A549 (cell line): Measurements from ENCODE around the gene MSH6. TPM values are rescaled to one million over a fixed set of nuclear protein-coding genes. Genes with fewer than 3 reads are reported as not detected.

Source experiments
- ATAC-seq, 2 experiments: fragments of 200-7000 bp in 1 of 2; fragments of >200 bp in 1 of 2; cut with Nextera tagmentation in 1 of 2; cut with Tn5 transposase in 1 of 2; 3 replicates each; pipeline versions ENCODE4 v1.8.0 to v1.9.1; 2018 to 2020; ENCODE audit warnings: mild to moderate bottlenecking in 1 of 2, moderate library complexity in 1 of 2
- CTCF ChIA-PET: fragments of 300-600 bp; sonication (Branson Sonifier 250); formaldehyde crosslinking; extraction: SDS; loops from one replicate; lab custom pipeline; 2021; ENCODE audit warnings: antibody characterized with exemption, inconsistent platforms; lab: Yijun Ruan, JAX
- POLR2A ChIA-PET: fragments of 350-600 bp; formaldehyde crosslinking; extraction: SDS; loops from one replicate; lab custom pipeline; 2021; ENCODE audit warnings: antibody characterized with exemption, inconsistent platforms; lab: Yijun Ruan, JAX
- DNase-seq, 2 experiments: peaks; one replicate each; pipeline versions ENCODE4 v3.0.0 to v3.0.0-alpha.2; 2011 to 2016; ENCODE audit warnings: low read depth in 1 of 2, low spot score in 1 of 2
- FAIRE-seq: peaks from 2 replicates; lab custom pipeline; 2011; peaks lifted over from hg19 to GRCh38; lab: Jason Lieb, UNC
- H3K27ac ChIP-seq, 2 experiments: fragments of >200 bp; sonication (Bioruptor Twin); formaldehyde crosslinking; 3 replicates each; pipeline ENCODE4 v1.5.1; 2016 to 2017
- H3K4me1 ChIP-seq: fragments of >200 bp; sonication (Bioruptor Twin); formaldehyde crosslinking; 3 replicates; pipeline ENCODE4 v1.6.1; 2016
- H3K4me2 ChIP-seq: fragments of >200 bp; sonication (Bioruptor Twin); formaldehyde crosslinking; 3 replicates; pipeline ENCODE4 v1.6.1; 2016
- H3K4me3 ChIP-seq: fragments of >200 bp; sonication (Bioruptor Twin); formaldehyde crosslinking; 3 replicates; pipeline ENCODE4 v1.5.1; 2016
- H3K9me3 ChIP-seq: fragments of >200 bp; sonication (Bioruptor Twin); formaldehyde crosslinking; 3 replicates; pipeline ENCODE4 v1.6.1; 2016
- BHLHE40 ChIP-seq: IDR thresholded peaks from 2 replicates; pipeline ENCODE4 v1.6.1; 2012; ENCODE audit warnings: low read depth, low read length, inconsistent platforms
- CBX8 ChIP-seq: fragments of 200-600 bp; sonication (generic); IDR thresholded peaks from 2 replicates; pipeline ENCODE4 v1.6.1; 2016
- CHD2 ChIP-seq: fragments of 150-350 bp; IDR thresholded peaks from 2 replicates; pipeline ENCODE4 v1.6.1; 2014; ENCODE audit warnings: low read length; ENCODE audit not compliant: partially characterized antibody
- CTCF ChIP-seq: fragments of >200 bp; sonication (Bioruptor Twin); formaldehyde crosslinking; IDR thresholded peaks from 3 replicates; pipeline ENCODE4 v1.5.1; 2016
- EHMT2 ChIP-seq: fragments of 200-600 bp; sonication (generic); IDR thresholded peaks from 2 replicates; pipeline ENCODE4 v1.6.1; 2016; ENCODE audit warnings: antibody characterized with exemption, low read depth, mild to moderate bottlenecking, moderate library complexity
- FOSB ChIP-seq: fragments of 250-450 bp; sonication (Bioruptor Pico); IDR thresholded peaks from 2 replicates; pipeline ENCODE4 v1.5.0; 2020; ENCODE audit warnings: mild to moderate bottlenecking, moderate library complexity
- FOSL2 ChIP-seq, 2 experiments: fragments of 450-650 bp in 1 of 2; fragments of >200 bp in 1 of 2; sonication (Bioruptor Twin) in 1 of 2; formaldehyde crosslinking; IDR thresholded peaks; 2 replicates each; pipeline versions ENCODE4 v1.5.0 to v1.6.1; 2016 to 2020; ENCODE audit warnings: mild to moderate bottlenecking in 1 of 2, moderate library complexity in 1 of 2
- FOXS1 ChIP-seq: fragments of 250-450 bp; sonication (Bioruptor Pico); IDR thresholded peaks from 2 replicates; pipeline ENCODE4 v1.5.0; 2020; ENCODE audit warnings: mild to moderate bottlenecking, moderate library complexity
- GATA3 ChIP-seq: IDR thresholded peaks from 2 replicates; pipeline ENCODE4 v1.6.1; 2012; ENCODE audit warnings: borderline replicate concordance
- HDAC2 ChIP-seq: fragments of 200-600 bp; sonication (generic); IDR thresholded peaks from 2 replicates; pipeline ENCODE4 v1.6.1; 2016
- HOXA7 ChIP-seq: fragments of 250-450 bp; sonication (Bioruptor Pico); IDR thresholded peaks from 2 replicates; pipeline ENCODE4 v1.5.0; 2020; ENCODE audit warnings: mild to moderate bottlenecking, moderate library complexity
- HOXB13 ChIP-seq: fragments of 250-450 bp; sonication (Bioruptor Pico); IDR thresholded peaks from 2 replicates; pipeline ENCODE4 v1.5.0; 2020; ENCODE audit warnings: low read depth, mild to moderate bottlenecking, moderate library complexity
- MAZ ChIP-seq: fragments of 150-350 bp; IDR thresholded peaks from 2 replicates; pipeline ENCODE4 v1.6.1; 2014; ENCODE audit warnings: antibody characterized with exemption, low read depth, low read length, borderline replicate concordance
- PBX3 ChIP-seq: IDR thresholded peaks from 2 replicates; pipeline ENCODE4 v1.6.1; 2012
- POLR2A ChIP-seq: IDR thresholded peaks from 2 replicates; pipeline ENCODE4 v1.6.1; 2012; ENCODE audit warnings: mild to moderate bottlenecking, low read length
- POLR2AphosphoS2 ChIP-seq: conservative IDR thresholded peaks from 2 replicates; pipeline ENCODE4 v1.6.1; 2012; ENCODE audit warnings: low read length, improper control_type of control experiment, inconsistent platforms
- ZSCAN20 ChIP-seq: fragments of 250-450 bp; sonication (Bioruptor Pico); IDR thresholded peaks from 2 replicates; pipeline ENCODE4 v1.8.0; 2022; ENCODE audit warnings: mild to moderate bottlenecking, moderate library complexity
- WGBS: methylation state at CpG from one replicate; pipeline ENCODE4 v1.1.6; 2017; ENCODE audit errors: missing lambda C conversion rate; 5-methylcytosine and 5-hydroxymethylcytosine counted together
- polyA plus RNA-seq, 4 experiments: library from polyadenylated mRNA; depleted of rRNA in 3 of 4; stranded (reverse); fragments of >200 nt; fragmentation: RNase III in 1 of 4; extraction: RNeasy Plus Mini Kit Qiagen cat#74134 plus additional on column Dnase treatment in 1 of 4; gene quantifications; 2 replicates in 3 of 4; 3 replicates in 1 of 4; pipeline ENCODE4 v1.2.3, GENCODE V29; 2011 to 2017
- TF ChIP-seq, protein P1 (sequence below): fragments of >200 bp; sonication (Bioruptor Twin); formaldehyde crosslinking; IDR thresholded peaks from 3 replicates; pipeline ENCODE4 v1.6.1; 2016
- TF ChIP-seq, protein P2 (sequence below): fragments of 200-600 bp; sonication (generic); IDR thresholded peaks from 2 replicates; pipeline ENCODE4 v1.6.1; 2016; ENCODE audit warnings: antibody characterized with exemption, mild to moderate bottlenecking, moderate library complexity

Gene MSH6
- polyA plus RNA-seq, 2 of the 4 experiments (the other 2 are of a cell fraction), result 82.7 to 108 TPM

DNA sequence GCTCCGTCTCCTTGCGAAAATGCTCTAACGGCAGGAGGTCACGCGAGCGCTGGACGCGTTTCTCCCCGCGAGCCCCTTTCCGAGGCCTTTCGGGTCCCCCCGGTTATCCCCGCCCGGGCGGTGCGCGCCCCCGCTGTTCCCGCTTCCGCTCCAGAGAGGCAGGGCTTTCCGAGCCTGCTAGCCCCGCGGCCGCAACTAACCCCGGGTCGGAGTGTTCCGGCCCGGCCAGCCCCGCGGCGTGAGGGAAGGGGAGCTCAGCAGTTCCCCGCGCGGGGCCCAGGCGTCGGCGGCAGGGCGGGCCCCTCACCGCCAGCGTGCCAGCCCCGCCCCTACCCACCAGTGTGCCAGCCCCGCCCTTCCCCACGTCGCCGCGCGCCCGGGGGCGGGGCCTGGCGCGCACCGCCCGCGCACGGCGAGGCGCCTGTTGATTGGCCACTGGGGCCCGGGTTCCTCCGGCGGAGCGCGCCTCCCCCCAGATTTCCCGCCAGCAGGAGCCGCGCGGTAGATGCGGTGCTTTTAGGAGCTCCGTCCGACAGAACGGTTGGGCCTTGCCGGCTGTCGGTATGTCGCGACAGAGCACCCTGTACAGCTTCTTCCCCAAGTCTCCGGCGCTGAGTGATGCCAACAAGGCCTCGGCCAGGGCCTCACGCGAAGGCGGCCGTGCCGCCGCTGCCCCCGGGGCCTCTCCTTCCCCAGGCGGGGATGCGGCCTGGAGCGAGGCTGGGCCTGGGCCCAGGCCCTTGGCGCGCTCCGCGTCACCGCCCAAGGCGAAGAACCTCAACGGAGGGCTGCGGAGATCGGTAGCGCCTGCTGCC, at the start of gene MSH6 (continued):
- TF ChIP-seq HDAC2 (peak; percentile 72; the same call in 1 of the 2 replicates), BHLHE40 (0 out of 2 replicates have a peak, but pooled peaks have one; percentile 42)
- TF ChIP-seq, protein P1, sequence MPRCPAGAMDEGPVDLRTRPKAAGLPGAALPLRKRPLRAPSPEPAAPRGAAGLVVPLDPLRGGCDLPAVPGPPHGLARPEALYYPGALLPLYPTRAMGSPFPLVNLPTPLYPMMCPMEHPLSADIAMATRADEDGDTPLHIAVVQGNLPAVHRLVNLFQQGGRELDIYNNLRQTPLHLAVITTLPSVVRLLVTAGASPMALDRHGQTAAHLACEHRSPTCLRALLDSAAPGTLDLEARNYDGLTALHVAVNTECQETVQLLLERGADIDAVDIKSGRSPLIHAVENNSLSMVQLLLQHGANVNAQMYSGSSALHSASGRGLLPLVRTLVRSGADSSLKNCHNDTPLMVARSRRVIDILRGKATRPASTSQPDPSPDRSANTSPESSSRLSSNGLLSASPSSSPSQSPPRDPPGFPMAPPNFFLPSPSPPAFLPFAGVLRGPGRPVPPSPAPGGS, result peak; percentile 78; the same call in 1 of the 3 replicates

DNA sequence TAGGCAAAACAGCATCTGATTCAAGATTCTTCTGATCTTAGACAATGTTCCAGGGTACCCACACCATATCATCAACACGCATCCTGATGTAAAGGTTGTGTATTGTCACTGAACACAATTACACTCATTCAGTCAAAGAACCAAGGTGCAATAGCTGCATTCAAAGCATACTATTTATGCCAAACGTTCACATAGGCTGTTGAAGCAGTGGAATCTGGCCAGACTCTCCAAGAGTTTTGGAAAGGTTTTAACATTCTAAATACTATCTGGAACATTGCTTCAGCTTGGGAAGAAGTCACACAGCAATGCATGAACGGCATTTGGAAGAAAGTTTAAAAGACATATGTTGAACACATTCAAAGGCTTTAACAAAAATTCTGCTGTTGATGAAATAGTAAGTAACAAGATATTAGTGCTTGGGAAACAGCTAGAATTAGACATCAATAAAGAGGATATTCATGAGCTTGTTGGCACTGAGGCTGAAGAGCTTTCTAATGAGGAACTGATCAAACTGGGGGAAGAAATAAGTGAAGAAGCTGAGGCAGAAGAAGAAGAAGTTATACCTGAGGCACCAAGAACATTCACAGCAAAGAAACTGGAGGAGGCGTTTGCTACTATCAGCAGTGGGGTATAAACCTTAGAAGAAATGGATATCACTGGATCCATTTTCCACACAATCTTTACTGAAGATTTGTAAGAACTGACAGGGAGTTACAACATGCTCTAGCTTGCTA, 47.6 kb upstream of the MSH6 start:
- TF ChIP-seq BHLHE40 (no peak), FOXS1 (CRISPR knock-in tag) (no peak), FOSB (CRISPR knock-in tag) (no peak), GATA3 (no peak), HDAC2 (no peak), POLR2A (no peak), HOXB13 (CRISPR knock-in tag) (no peak), CTCF (no peak), POLR2AphosphoS2 (no peak), PBX3 (no peak)
- TF ChIP-seq, protein P2, sequence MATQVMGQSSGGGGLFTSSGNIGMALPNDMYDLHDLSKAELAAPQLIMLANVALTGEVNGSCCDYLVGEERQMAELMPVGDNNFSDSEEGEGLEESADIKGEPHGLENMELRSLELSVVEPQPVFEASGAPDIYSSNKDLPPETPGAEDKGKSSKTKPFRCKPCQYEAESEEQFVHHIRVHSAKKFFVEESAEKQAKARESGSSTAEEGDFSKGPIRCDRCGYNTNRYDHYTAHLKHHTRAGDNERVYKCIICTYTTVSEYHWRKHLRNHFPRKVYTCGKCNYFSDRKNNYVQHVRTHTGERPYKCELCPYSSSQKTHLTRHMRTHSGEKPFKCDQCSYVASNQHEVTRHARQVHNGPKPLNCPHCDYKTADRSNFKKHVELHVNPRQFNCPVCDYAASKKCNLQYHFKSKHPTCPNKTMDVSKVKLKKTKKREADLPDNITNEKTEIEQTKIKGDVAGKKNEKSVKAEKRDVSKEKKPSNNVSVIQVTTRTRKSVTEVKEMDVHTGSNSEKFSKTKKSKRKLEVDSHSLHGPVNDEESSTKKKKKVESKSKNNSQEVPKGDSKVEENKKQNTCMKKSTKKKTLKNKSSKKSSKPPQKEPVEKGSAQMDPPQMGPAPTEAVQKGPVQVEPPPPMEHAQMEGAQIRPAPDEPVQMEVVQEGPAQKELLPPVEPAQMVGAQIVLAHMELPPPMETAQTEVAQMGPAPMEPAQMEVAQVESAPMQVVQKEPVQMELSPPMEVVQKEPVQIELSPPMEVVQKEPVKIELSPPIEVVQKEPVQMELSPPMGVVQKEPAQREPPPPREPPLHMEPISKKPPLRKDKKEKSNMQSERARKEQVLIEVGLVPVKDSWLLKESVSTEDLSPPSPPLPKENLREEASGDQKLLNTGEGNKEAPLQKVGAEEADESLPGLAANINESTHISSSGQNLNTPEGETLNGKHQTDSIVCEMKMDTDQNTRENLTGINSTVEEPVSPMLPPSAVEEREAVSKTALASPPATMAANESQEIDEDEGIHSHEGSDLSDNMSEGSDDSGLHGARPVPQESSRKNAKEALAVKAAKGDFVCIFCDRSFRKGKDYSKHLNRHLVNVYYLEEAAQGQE, result no peak
- DNase-seq, result no peak
- Histone ChIP-seq H3K4me3 (no peak overlapping the region), H3K27ac (no peak overlapping the region), H3K4me1 (no peaks in the 10 kb centered on the region), H3K9me3 (no peaks in the 10 kb centered on the region), H3K4me2 (no peak overlapping the region)
- ATAC-seq, result no peak
- CTCF ChIA-PET, result interaction anchor here (0.6 to 2.8 kb wide), 5 partner anchors 10 to 33 kb away, joined by 3 to 10 read pairs (median 4); no protein-coding TSS in a partner anchor
- no peak for FAIRE-seq
- POLR2A ChIA-PET, result no interaction called here
- 17% methylated on average over 4 of the region's 4 CpGs for WGBS

GRCh38 chr2:47735912-47736311, 47.0 kb upstream of the MSH6 start:
- DNase-seq (no peak), FAIRE-seq (no peak), ATAC-seq (no peak)
- WGBS, result 48% methylated on average over 3 of the region's 3 CpGs
- H3K27ac ChIP-seq, result no peak overlapping the region
- CTCF ChIA-PET, result interaction anchor here (0.6 to 2.8 kb wide), 4 partner anchors 11 to 32 kb away, joined by 3 to 10 read pairs (median 4); no protein-coding TSS in a partner anchor
- H3K4me1 ChIP-seq, result no peaks in the 10 kb centered on the region
- no peak overlapping the region for H3K4me2 ChIP-seq
- H3K9me3 ChIP-seq, result no peaks in the 10 kb centered on the region
- H3K4me3 ChIP-seq, result no peak overlapping the region
- POLR2A ChIA-PET, result no interaction called here
- no peak for TF ChIP-seq HOXA7
- no peak for TF ChIP-seq CHD2
- TF ChIP-seq FOSL2 (IDR thresholded peaks at IDR 0.05), result no peak
- TF ChIP-seq FOSL2 (CRISPR knock-in tag; IDR thresholded peaks at IDR 0.05), result no peak
- TF ChIP-seq EHMT2, result no peak
- no peak for TF ChIP-seq CBX8
- no peak for TF ChIP-seq ZSCAN20 (CRISPR knock-in tag)
- TF ChIP-seq CTCF, result no peak
- no peak for TF ChIP-seq MAZ
